Measurements from ENCODE around the gene FANCE. TPM values are rescaled to one million over a fixed set of nuclear protein-coding genes. Genes with fewer than 3 reads are reported as not detected.

The FANCE gene
- total and polyA plus RNA-seq, 2 experiments from 2014 or later, result 5.4 to 25.5 TPM

- no peak for TF ChIP-seq ZNF462 (CRISPR knock-in tag; IDR thresholded peaks at IDR 0.05)
- no peak for TF ChIP-seq EZH2 (IDR thresholded peaks at IDR 0.05; ENCODE audit: low read depth, unreplicated experiment)
Measured at GRCh38 chr6:35501784-35502183, 49.6 kb downstream of the FANCE start (continued).

- ATAC-seq (no peak), DNase-seq (ENCODE audit: low spot score) (no peak)
- H3K79me2 ChIP-seq (replicated peaks; ENCODE audit: insufficient read depth), result no peaks in the 10 kb centered on the region
- Mint-ChIP-seq H3K4me3 (no peak overlapping the region), H3K9me3 (no peaks in the 10 kb centered on the region; the same call in 2 of the 3 replicates), H3K36me3 (ENCODE audit: low read depth) (peaks cover 2% of the 10 kb centered on the region; the same call in 1 of the 3 replicates), H3K27me3 (ENCODE audit: insufficient read depth, low read depth, poor library complexity) (peaks cover 24% of the 10 kb centered on the region), H3K4me1 (peaks cover 49% of the 10 kb centered on the region), H3K27ac (no peak overlapping the region)
- TF ChIP-seq EZH2phosphoT487 (IDR thresholded peaks at IDR 0.05; ENCODE audit: unreplicated experiment) (no peak), STAT1 (IDR thresholded peaks at IDR 0.05; ENCODE audit: unreplicated experiment) (no peak), NANOG (IDR thresholded peaks at IDR 0.05; ENCODE audit: borderline replicate concordance) (no peak)
- H3K27ac ChIP-seq (ENCODE audit: low read depth), result no peak overlapping the region
- H3K36me3 ChIP-seq (ENCODE audit: insufficient read depth), result no peaks in the 10 kb centered on the region
- H4K20me1 ChIP-seq (replicated peaks; ENCODE audit: insufficient read depth), result no peaks in the 10 kb centered on the region
- no peak overlapping the region for H2AFZ ChIP-seq
- peaks cover 46% of the 10 kb centered on the region for H3K4me1 ChIP-seq (ENCODE audit: insufficient read depth)
- no peak overlapping the region for H3K4me3 ChIP-seq
- no peak overlapping the region for H3K4me2 ChIP-seq
- peaks cover 21% of the 10 kb centered on the region; the same call in 1 of the 2 replicates for H3K27me3 ChIP-seq (ENCODE audit: insufficient read depth)
- no peaks in the 10 kb centered on the region for H3K9me2 ChIP-seq (ENCODE audit: insufficient read depth)
- peaks cover 22% of the 10 kb centered on the region; the same call in 1 of the 2 replicates for H3F3A ChIP-seq (replicated peaks; ENCODE audit: low read depth)
Measured at GRCh38 chr6:35503534-35503933, 51.4 kb downstream of the FANCE start.
